Epithelial cell of esophagus (primary cell): ENCODE measurements around the gene MAMSTR.
"Not testable (repeated sequence)": the region's sequence is repeated elsewhere in the genome, so short reads cannot be mapped to it uniquely, and the experiment has no call there.

Source experiments
- DNase-seq: peaks from one replicate; pipeline ENCODE4 v3.0.0; 2010; ENCODE audit warnings: low read depth
- H3K4me3 ChIP-seq: 2 replicates; pipeline ENCODE4 v1.5.1; 2011; ENCODE audit warnings: mild to moderate bottlenecking, low read length, control low read depth
- TF ChIP-seq, protein P1 (sequence below): IDR thresholded peaks from 2 replicates; pipeline ENCODE4 v1.5.1; 2011; ENCODE audit warnings: low read depth, mild to moderate bottlenecking, low read length, control low read depth, inconsistent platforms; ENCODE audit not compliant: insufficient read depth; ENCODE audit errors: missing control alignments

The MAMSTR gene

DNA sequence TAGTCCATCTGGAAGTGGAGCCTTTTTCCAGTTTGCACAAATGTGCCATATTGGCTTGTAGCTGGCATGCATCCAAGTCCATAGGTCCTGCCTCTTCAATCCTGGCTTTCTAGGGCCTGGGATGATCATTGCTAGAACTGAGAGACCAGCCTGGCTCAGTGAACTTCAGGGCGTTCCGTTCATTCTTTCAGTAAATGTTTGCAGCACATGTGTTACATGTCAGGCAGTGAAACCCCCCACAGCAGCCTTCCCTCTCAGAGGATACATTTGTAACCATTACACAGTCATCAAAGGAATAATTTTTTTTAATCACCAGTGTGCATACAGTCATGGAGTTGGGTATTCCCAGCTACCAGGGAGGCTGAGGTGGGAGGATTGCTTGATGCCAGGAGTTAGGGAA is 14.1 kb downstream of the MAMSTR start:
- H3K4me3 ChIP-seq, result no peak overlapping the region
- no peak for DNase-seq
- TF ChIP-seq, protein P1, sequence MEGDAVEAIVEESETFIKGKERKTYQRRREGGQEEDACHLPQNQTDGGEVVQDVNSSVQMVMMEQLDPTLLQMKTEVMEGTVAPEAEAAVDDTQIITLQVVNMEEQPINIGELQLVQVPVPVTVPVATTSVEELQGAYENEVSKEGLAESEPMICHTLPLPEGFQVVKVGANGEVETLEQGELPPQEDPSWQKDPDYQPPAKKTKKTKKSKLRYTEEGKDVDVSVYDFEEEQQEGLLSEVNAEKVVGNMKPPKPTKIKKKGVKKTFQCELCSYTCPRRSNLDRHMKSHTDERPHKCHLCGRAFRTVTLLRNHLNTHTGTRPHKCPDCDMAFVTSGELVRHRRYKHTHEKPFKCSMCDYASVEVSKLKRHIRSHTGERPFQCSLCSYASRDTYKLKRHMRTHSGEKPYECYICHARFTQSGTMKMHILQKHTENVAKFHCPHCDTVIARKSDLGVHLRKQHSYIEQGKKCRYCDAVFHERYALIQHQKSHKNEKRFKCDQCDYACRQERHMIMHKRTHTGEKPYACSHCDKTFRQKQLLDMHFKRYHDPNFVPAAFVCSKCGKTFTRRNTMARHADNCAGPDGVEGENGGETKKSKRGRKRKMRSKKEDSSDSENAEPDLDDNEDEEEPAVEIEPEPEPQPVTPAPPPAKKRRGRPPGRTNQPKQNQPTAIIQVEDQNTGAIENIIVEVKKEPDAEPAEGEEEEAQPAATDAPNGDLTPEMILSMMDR, result no peak

DNA sequence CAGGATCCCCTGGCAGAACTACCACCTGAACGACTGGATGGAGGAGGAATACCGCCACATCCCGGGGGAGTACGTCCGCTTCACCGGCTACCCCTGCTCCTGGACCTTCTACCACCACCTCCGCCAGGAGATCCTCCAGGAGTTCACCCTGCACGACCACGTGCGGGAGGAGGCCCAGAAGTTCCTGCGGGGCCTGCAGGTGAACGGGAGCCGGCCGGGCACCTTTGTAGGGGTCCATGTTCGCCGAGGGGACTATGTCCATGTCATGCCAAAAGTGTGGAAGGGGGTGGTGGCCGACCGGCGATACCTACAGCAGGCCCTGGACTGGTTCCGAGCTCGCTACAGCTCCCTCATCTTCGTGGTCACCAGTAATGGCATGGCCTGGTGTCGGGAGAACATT is 16.2 kb downstream of the MAMSTR start:
- DNase-seq, result no peak
- no peak overlapping the region for H3K4me3 ChIP-seq
- TF ChIP-seq, protein P1, result no peak

DNA sequence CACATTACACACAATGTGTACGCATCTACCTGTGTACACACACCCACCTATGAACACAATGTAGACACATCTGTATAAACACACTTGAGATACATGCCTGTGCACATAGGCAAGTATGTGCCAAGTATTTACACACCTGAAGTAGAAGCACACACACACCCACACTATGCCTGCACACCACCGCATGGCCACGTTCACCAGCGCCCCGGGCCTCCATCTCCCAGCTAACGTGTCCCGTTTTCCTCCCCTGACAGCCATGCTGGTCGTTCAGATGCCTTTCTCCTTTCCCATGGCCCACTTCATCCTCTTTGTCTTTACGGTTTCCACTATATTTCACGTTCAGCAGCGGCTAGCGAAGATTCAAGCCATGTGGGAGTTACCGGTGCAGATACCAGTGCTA is 16.8 kb downstream of the MAMSTR start:
- H3K4me3 ChIP-seq, result no peak overlapping the region
- TF ChIP-seq, protein P1, result no peak
- no peak for DNase-seq

DNA sequence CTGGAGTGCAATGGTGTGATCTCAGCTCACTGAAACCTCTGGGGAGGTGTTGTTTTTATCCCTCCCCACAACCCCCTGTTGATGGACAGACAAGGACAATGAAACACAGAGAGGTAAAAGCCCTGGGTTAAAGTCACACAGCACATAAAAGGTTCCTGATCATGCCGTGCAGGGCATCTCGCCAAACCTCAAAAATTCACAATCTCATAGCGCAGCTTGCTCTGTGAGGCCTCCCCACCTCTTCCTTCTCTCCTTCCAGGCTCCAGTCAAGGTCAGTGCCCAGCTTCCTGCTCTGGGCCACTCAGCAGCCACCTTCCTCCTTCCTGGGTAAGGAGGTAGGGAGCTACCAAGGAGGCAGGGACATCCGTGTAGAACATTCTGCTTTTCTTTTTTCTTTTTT is 21.5 kb downstream of the MAMSTR start:
- peak; percentile 37 for DNase-seq
- TF ChIP-seq, protein P1, result no peak

DNA sequence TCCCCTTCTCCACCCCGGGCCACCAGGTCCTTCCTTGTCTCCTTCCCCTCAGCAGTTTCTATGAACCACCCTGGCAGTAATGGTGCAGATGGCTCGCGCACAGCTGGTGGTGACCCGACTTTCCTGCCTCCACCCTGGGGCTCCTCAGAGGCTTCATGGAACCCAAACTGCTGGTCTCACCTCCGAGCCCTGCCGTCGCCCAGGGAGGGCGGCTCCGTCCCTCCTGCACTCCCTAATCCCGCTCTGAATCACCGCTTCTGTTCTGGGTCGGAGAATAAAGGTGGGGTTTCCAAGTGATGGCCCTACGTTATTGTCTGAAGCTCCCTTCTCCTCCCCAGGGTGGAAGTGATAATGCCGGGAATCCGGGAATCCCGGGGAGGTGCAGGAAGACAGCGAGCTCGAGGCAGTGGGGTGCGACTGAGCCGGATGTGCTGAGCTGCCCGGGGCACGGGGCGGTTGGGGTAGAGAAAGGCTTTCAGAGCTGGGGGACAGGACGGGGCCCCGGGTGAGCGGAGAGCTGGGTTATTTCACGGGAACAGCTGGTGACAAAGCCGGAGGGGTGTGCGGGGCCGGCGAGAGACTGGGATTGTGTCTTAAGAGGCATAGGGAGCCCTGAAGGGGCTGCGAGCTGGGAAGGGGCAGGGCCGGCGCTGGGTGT is 23.0 kb downstream of the MAMSTR start:
- TF ChIP-seq, protein P1, result no peak
- H3K4me3 ChIP-seq, result peak overlapping the region; percentile 46
- peak; percentile 58 for DNase-seq

More for the DNA sequence above, 21.5 kb downstream of the MAMSTR start:
- H3K4me3 ChIP-seq, result no peak overlapping the region

DNA sequence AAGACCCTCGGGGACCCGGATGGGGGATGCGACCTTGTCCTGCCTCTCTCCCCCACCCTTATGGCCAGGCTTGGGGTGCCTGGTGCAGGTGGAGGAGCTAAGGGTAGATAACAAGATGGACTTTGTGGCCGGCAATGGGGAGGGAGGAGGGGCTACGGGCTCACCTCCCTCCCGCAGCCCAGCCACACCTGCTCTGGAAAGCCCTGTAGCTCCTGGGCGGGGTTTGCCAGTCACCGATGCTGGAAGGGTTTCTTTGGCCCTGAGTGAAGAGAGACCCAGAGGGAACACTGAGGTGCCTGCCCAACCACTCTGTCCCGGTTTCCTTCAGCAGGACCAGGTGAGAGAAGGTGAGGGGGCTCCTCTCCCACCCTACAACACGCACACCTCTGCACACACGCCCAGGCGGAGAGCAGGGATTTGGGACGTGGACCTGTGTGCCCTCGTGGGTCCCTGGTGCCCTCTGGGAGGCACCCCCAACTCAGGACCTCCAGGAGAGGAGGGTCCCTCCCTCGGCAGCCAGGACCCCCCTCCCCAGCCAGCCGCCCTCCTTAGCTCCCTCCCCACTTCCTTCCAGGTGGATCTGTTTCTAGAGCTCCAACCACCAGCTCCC is 23.7 kb downstream of the MAMSTR start, which contains the start of gene FUT2:
TSS of gene FUT2 (plus strand) at position 229 of the 610 bp plus-strand sequence. CDS start 6,986 bp downstream, outside the sequence.
- TF ChIP-seq, protein P1, result no peak
- peak; percentile 55 for DNase-seq
- peak within 1 kb of the TSS; percentile 46 for H3K4me3 ChIP-seq

DNA sequence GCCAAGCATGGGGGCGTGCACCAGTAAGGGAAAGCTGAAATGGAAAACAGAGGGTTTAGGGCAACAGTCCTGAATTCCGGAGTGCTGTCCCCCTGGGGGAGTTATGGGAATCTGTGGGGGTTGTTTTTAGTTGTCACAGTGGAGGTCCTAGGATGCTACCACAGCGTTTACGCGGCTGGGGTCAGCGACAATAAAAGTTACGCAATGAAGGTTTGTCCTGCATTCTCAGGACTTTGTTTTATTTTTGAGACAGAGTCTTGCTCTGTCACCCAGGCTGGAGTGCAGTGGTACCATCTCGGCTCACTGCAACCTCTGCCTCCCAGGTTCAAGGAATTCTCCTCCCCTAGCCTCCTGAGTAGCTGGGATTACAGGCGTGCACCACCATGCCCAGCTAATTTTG is 25.9 kb downstream of the MAMSTR start:
- H3K4me3 ChIP-seq, DNase-seq: not testable (repeated sequence)
